Esophagus (tissue), 2 donors: Measurements from ENCODE around the gene COMMD3. TPM values are rescaled to one million over a fixed set of nuclear protein-coding genes. Genes with fewer than 3 reads are reported as not detected.

ENCODE experiments used
- H3K27ac ChIP-seq, 2 donors: one replicate each; pipeline ENCODE4 v1.5.1; 2013; ENCODE audit warnings: low read depth in 2 of 2, mild to moderate bottlenecking in 2 of 2, inconsistent platforms in 1 of 2, low read length in 1 of 2, moderate library complexity in 1 of 2
- H3K27me3 ChIP-seq, 2 donors: one replicate each; pipeline ENCODE4 v1.6.1; 2013; ENCODE audit warnings: low read length in 2 of 2, control low read depth in 1 of 2, mild to moderate bottlenecking in 1 of 2; ENCODE audit not compliant: insufficient read depth in 2 of 2, control insufficient read depth in 1 of 2
- H3K36me3 ChIP-seq, 2 donors: one replicate each; pipeline ENCODE4 v1.6.1; 2013; ENCODE audit warnings: low read length in 1 of 2; ENCODE audit not compliant: control insufficient read depth in 2 of 2, insufficient read depth in 2 of 2
- H3K4me1 ChIP-seq, 2 donors: one replicate each; pipeline ENCODE4 v1.6.1; 2013; ENCODE audit warnings: low read length in 1 of 2; ENCODE audit not compliant: control insufficient read depth in 2 of 2, insufficient read depth in 2 of 2
- H3K4me3 ChIP-seq, 2 donors: one replicate each; pipeline ENCODE4 v1.5.1; 2013; ENCODE audit warnings: low read length in 2 of 2, mild to moderate bottlenecking in 2 of 2, low read depth in 1 of 2, moderate library complexity in 1 of 2
- H3K9me3 ChIP-seq, 2 donors: one replicate each; pipeline ENCODE4 v1.6.1; 2013; ENCODE audit warnings: mild to moderate bottlenecking in 2 of 2, low read depth in 1 of 2, low read length in 1 of 2, moderate library complexity in 1 of 2; ENCODE audit not compliant: control insufficient read depth in 2 of 2, insufficient read depth in 1 of 2
- WGBS, 2 donors: extraction: QIAGEN DNeasy Blood & Tissue Kit; methylation state at CpG; one replicate each; pipeline ENCODE4 v1.1.7; 2013; 5-methylcytosine and 5-hydroxymethylcytosine counted together
- polyA plus RNA-seq, 2 donors: library from polyadenylated mRNA; stranded (reverse); fragments of 200-250 nt; gene quantifications; one replicate each; pipeline ENCODE4 v1.2.3, GENCODE V29; 2013
- donor health status: healthy with polysubstance abuse.
- donor health status: Bipolar disorder and iron deficiency.

Gene COMMD3
- polyA plus RNA-seq = 10 to 100 TPM; 34.7 to 36.7 TPM

DNA sequence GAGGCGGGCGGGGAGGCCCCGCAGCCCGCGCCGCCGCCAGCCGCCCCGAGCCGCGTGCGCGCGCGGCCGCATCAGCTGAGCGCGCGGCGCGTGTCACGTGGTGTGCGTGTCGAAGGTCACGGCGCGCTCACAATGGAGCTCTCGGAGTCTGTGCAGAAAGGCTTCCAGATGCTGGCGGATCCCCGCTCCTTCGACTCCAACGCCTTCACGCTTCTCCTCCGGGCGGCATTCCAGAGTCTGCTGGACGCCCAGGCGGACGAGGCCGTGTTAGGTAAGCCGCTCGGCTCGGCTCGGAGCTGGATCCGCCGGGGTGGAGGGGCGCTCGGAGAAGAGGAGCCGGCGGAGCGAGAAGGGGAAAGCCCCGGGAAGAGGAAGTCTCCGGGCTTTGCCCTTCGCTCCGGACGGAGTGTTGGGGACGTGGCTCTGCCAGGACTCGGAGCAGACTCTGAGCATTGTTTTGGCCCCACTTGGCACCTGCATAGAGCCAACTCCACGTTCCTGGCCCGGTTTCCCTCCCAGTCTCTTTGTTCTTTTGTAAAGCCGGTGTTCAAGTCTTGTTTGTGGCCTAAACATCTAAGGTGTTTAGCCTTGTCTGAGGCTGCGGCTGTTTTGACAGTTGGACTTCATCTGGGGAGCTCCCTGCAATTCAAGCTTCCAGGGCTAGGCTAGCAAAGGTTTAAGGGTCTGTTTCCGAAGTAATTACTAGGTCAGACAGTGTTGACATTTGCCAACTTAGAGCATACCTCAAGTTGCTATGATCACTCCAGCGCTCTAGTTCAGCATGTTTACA lies at the start of gene COMMD3:
Gene COMMD3, plus strand, starts transcription at position 103 of the 790 bp plus-strand sequence. Its CDS starts 30 bp downstream, at position 133.
- peaks cover 0 to 1% of the 10 kb centered on the region in 2 donors for H3K27me3 ChIP-seq
- peak within 1 kb of the TSS; percentile 67 to 86 for H3K4me3 ChIP-seq
- no peaks in the 10 kb centered on the region for H3K9me3 ChIP-seq
- H3K36me3 ChIP-seq = no peaks in the 10 kb centered on the region
- H3K4me1 ChIP-seq = no peaks in the 10 kb centered on the region
- 0 to 1% methylated on average over 43 to 63 of the region's 63 CpGs for WGBS, 2 donors
- peak within 1 kb of the TSS; percentile 81 to 93 for H3K27ac ChIP-seq

DNA sequence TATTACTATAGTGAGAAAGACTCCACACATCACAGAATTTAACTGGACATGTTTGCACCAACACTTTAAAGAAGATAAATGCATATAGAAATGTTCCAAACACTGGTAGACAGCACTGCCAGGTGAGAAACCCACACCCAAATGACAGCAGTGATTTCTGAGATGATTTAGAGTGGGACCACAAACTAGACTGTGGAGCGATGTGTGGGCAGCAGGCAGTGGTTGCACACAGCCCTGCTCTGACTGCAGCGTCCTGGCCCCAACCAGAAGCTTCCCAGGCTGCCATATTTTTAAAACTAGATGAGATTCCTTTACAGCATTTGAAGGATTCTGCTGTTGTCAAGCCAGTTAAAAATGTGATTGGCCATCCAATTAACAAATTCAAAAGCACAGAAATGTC lies 47.7 kb upstream of the COMMD3 start:
- WGBS, 2 donors = 73 to 74% methylated on average over 2 of the region's 2 CpGs
- H3K36me3 ChIP-seq = no peaks in the 10 kb centered on the region
- H3K27me3 ChIP-seq = no peaks in the 10 kb centered on the region
- no peaks in the 10 kb centered on the region for H3K4me1 ChIP-seq
- no peak overlapping the region for H3K4me3 ChIP-seq
- H3K9me3 ChIP-seq = no peaks in the 10 kb centered on the region
- no peak overlapping the region for H3K27ac ChIP-seq

DNA sequence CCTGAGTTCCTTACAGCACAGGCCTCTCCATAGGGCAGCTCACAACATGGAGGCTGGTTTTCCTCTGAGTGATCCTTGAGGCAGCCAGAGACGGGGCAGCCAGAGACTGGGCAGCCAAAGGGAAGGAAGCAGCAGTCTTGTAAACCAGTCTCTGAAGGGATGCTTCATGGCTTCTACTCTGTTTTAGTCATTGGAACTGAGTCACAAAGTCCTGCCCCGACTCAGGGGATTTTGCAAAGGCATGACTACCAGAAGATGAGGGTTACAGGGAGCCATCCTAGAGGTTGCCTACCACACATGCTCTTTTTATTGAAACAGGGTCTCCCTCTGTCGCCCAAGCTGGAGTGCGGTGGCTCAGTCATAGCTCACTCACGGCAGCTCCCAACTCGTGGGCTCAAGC lies 44.4 kb upstream of the COMMD3 start:
- H3K4me3 ChIP-seq = no peak overlapping the region
- H3K27me3 ChIP-seq = no peaks in the 10 kb centered on the region
- no peaks in the 10 kb centered on the region for H3K9me3 ChIP-seq
- H3K27ac ChIP-seq = no peak overlapping the region
- H3K36me3 ChIP-seq = no peaks in the 10 kb centered on the region
- 88 to 90% methylated on average over 6 of the region's 6 CpGs for WGBS, 2 donors
- H3K4me1 ChIP-seq = no peaks in the 10 kb centered on the region

DNA sequence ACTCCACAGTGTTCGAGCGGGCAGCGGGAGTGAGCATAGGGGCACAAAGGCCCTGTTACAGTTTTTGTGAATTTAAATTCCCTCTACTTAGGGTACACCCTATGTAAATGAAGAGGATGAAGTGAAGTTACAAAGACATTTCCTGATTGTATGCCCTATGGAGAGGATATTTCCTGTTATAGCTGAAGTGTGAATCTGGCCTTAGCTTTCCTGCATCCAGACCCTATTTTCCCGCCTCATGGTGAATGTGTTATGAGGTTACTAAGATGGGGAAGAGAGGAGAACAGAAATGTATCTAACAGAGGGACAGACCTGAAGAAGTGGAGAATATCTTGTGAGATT lies 37.8 kb upstream of the COMMD3 start:
- H3K27ac ChIP-seq = no peak overlapping the region
- H3K36me3 ChIP-seq = no peaks in the 10 kb centered on the region
- no peaks in the 10 kb centered on the region for H3K9me3 ChIP-seq
- H3K4me3 ChIP-seq = no peak overlapping the region
- H3K4me1 ChIP-seq = no peaks in the 10 kb centered on the region
- no peaks in the 10 kb centered on the region for H3K27me3 ChIP-seq
- 95 to 99% methylated on average over 4 of the region's 4 CpGs for WGBS, 2 donors

DNA sequence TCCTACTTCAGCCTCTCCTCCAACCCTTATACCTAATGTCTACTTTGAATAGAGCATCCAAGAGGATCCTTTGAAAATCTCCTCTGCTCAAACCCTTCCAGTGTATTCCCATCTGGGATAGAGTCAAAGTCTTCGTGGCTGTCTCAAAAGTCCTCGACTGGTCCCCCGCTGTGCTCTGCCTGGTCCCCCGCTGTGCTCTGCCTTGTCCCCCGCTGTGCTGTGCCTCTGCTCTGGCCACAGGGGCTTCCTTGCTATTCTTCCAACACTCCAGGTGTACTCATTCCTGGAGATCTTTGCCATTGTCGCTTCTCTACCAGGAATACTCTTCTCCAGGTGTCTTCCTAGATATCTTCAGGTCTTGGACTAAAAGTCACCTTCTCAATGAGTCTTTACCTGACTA lies 36.1 kb upstream of the COMMD3 start:
- WGBS, 2 donors = 57 to 67% methylated on average over 6 of the region's 6 CpGs
- H3K27ac ChIP-seq = no peak overlapping the region
- H3K4me3 ChIP-seq = no peak overlapping the region
- H3K4me1 ChIP-seq = no peaks in the 10 kb centered on the region
- H3K9me3 ChIP-seq = no peaks in the 10 kb centered on the region
- no peaks in the 10 kb centered on the region for H3K27me3 ChIP-seq
- no peaks in the 10 kb centered on the region for H3K36me3 ChIP-seq

DNA sequence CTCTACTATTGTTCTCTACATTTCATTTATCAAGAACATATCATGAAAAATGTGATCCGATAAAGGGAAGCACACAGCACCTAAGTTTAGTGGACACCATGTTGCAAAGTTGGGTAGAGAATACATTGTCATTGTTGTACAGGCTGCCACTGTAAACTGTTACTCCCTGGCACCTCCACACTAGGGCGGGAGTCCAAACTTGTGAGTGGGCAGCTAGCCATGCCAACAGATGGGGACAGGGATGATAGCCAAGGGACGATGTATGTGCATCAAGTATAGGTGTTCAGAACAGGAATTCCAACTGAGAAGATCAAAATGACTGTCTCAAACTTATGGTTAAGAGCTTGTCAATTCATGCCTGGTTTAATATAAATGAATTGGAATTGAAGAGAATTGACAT lies 31.1 kb upstream of the COMMD3 start:
- Histone ChIP-seq H3K4me1 (no peaks in the 10 kb centered on the region), H3K9me3 (no peaks in the 10 kb centered on the region), H3K36me3 (no peaks in the 10 kb centered on the region), H3K27me3 (no peaks in the 10 kb centered on the region), H3K27ac (no peak overlapping the region), H3K4me3 (no peak overlapping the region)
- WGBS, 2 donors = 70 to 76% methylated on average over 3 of the region's 3 CpGs

DNA sequence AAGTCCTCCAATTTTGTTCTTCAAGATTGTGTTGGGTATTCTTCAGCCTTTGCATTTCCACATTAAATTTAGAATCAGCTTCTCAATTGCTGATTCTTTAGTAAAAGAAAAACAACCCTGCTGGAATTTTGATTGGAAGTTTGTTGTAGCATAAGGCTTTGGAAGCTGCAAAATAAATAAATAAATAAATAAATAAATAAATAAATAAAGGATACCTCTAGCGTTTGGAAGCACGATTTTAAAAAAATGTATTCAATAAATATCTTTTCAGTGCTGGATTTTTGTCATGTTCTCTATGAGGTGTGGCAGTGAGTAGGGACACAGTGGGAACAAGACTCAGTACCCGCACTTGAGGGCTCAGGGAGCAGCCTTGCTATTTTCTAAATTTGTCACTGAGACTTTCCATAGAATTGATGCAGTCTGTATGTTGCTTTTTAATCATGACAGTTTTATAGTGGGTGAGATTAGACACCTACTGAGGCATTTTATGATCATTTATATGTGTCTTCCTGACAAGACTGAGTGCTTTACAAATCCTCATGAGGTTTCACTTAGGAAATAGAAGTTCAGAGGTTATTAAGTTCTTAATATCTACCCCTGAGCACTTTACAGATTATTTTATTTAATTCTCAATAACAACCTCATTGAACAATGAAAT lies 22.3 kb upstream of the COMMD3 start:
- no peaks in the 10 kb centered on the region for H3K27me3 ChIP-seq
- no peaks in the 10 kb centered on the region for H3K9me3 ChIP-seq
- no peak overlapping the region for H3K27ac ChIP-seq
- no peak overlapping the region for H3K4me3 ChIP-seq
- 88 to 94% methylated on average over 3 of the region's 3 CpGs for WGBS, 2 donors
- no peaks in the 10 kb centered on the region for H3K36me3 ChIP-seq
- no peaks in the 10 kb centered on the region for H3K4me1 ChIP-seq

DNA sequence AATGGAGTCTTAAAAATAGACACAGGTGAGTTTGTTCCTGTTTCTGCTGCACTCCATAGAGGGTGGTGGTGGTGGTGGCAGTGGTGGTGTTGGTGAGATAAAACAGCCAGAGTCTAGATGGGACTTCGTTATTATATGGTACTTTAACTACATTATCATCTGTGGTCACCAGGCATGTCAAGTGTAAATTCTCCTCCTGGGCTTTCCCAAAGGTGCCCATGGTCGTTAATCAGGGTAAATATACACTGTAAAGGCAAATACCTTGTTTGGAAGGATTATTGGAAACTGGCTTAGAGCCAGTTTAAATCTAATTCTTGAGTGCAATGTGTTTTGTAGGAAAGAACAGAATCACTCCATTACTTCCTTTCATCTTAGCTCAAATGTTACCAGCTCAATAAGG lies 21.5 kb upstream of the COMMD3 start:
- H3K27ac ChIP-seq = no peak overlapping the region

DNA sequence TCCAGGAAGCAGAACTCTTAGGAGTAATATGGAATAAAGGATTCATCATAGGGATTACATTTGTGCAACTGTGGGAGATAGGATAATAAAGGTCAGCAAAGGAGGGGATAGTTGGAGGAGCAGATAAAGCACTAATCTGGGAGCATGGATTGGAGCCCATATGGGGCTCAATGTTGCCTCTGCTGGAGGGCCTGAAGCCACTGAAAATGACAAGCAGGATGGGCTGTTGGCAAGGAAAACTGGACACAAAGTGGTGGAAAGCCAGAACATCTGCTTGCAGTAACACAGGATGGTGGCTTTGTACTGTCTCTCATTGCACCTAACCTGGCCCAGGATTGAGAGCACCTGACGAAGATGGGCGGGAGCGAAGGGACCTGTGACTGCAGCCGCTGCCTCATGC lies 15.0 kb upstream of the COMMD3 start:
- Histone ChIP-seq H3K27me3 (no peaks in the 10 kb centered on the region), H3K27ac (no peak overlapping the region), H3K36me3 (no peaks in the 10 kb centered on the region), H3K4me1 (no peaks in the 10 kb centered on the region), H3K9me3 (no peaks in the 10 kb centered on the region), H3K4me3 (no peak overlapping the region)
- 98 to 99% methylated on average over 4 of the region's 4 CpGs for WGBS, 2 donors

More for the DNA sequence above, 21.5 kb upstream of the COMMD3 start:
- Histone ChIP-seq H3K4me3 (no peak overlapping the region), H3K9me3 (no peaks in the 10 kb centered on the region), H3K36me3 (no peaks in the 10 kb centered on the region), H3K4me1 (no peaks in the 10 kb centered on the region), H3K27me3 (no peaks in the 10 kb centered on the region)
- WGBS, 2 donors = 32 to 41% methylated on average over 2 of the region's 2 CpGs

DNA sequence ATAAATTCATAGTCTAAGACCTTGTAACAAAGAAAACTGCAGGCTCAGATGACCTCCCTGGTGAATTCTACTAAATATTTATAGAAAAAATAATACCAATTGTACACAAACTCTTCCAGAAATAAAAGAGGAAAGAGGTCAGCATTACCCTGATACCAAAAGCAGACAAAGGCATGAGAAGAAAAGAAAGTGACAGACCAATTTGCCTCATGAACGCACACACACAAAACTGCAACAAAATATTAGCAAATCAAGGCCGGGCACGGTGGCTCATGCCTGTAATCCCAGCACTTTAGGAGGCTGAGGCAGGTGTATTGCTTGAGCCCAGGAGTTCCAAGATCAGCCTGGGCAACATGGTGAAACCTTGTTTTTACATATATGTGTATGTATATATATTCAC lies 12.7 kb upstream of the COMMD3 start:
- Histone ChIP-seq H3K4me1 (no peaks in the 10 kb centered on the region), H3K4me3 (no peak overlapping the region), H3K27ac (no peak overlapping the region), H3K9me3 (no peaks in the 10 kb centered on the region), H3K36me3 (no peaks in the 10 kb centered on the region), H3K27me3 (no peaks in the 10 kb centered on the region)
- WGBS, 2 donors = 92 to 95% methylated on average over 3 of the region's 3 CpGs
